HEK293T (cell line): Measurements from ENCODE around the gene CCL25.

Source experiments
- ARNT ChIP-seq: fragments of 450-650 bp; IDR thresholded peaks from 2 replicates; pipeline ENCODE4 v1.6.1; 2017; ENCODE audit warnings: mild to moderate bottlenecking
- ELF4 ChIP-seq: fragments of 450-650 bp; IDR thresholded peaks from 2 replicates; pipeline ENCODE4 v1.6.1; 2017; ENCODE audit warnings: antibody characterized with exemption
- FOXA1 ChIP-seq: fragments of 450-650 bp; IDR thresholded peaks from 2 replicates; pipeline ENCODE4 v1.6.1; 2016; ENCODE audit warnings: mild to moderate bottlenecking
- FOXK2 ChIP-seq: fragments of 450-650 bp; IDR thresholded peaks from 2 replicates; pipeline ENCODE4 v1.6.1; 2016; ENCODE audit warnings: mild to moderate bottlenecking
- FOXM1 ChIP-seq: fragments of 450-650 bp; IDR thresholded peaks from 2 replicates; pipeline ENCODE4 v1.6.1; 2017; ENCODE audit warnings: mild to moderate bottlenecking, borderline replicate concordance
- LEF1 ChIP-seq: fragments of 450-650 bp; IDR thresholded peaks from 2 replicates; pipeline ENCODE4 v1.6.1; 2017; ENCODE audit warnings: mild to moderate bottlenecking, borderline replicate concordance
- NFRKB ChIP-seq: fragments of 450-650 bp; IDR thresholded peaks from 2 replicates; pipeline ENCODE4 v1.6.1; 2016; ENCODE audit warnings: mild to moderate bottlenecking, moderate library complexity
- SP1 ChIP-seq: fragments of 450-650 bp; IDR thresholded peaks from 2 replicates; pipeline ENCODE4 v1.6.1; 2017
- SUZ12 ChIP-seq: fragments of 450-650 bp; IDR thresholded peaks from 2 replicates; pipeline ENCODE4 v1.6.1; 2016; ENCODE audit warnings: mild to moderate bottlenecking
- ZNF384 ChIP-seq: fragments of 450-650 bp; IDR thresholded peaks from 2 replicates; pipeline ENCODE4 v1.6.1; 2016

GRCh38 chr19:8097681-8098567 lies 45.4 kb downstream of the CCL25 start:
- TF ChIP-seq LEF1 (no peak), FOXA1 (no peak), FOXM1 (no peak), ELF4 (no peak), SUZ12 (no peak), NFRKB (no peak), ZNF384 (no peak), ARNT (no peak), SP1 (no peak), FOXK2 (no peak)
